B cell (primary cell): ENCODE data around the gene ECE2. TPM values are rescaled to one million over a fixed set of nuclear protein-coding genes. Genes with fewer than 3 reads are reported as not detected.

ENCODE experiments used
- ATAC-seq: fragments of 200-7000 bp; cut with Tn5 transposase; one replicate; pipeline ENCODE4 v1.10.0; 2021; ENCODE audit warnings: low read depth, mild to moderate bottlenecking, moderate number of reproducible peaks, moderate library complexity
- CTCF ChIA-PET: fragments of 350-600 bp; sonication (Branson Sonifier 250); formaldehyde crosslinking; loops from one replicate; lab custom pipeline; 2021; ENCODE audit warnings: antibody characterized with exemption, inconsistent platforms; lab: Charles Lee
- POLR2A ChIA-PET: fragments of 350-600 bp; sonication (Branson Sonifier 250); formaldehyde crosslinking; loops from one replicate; lab custom pipeline; 2021; ENCODE audit warnings: antibody characterized with exemption; lab: Charles Lee
- DNase-seq: peaks from one replicate; pipeline ENCODE4 v3.0.0; 2013
- H2AFZ ChIP-seq: 2 replicates; pipeline ENCODE4 v1.6.1; 2012; ENCODE audit warnings: mild to moderate bottlenecking, low read depth, low read length; ENCODE audit not compliant: insufficient read depth, poor library complexity, severe bottlenecking
- H3K27ac ChIP-seq, 2 donors: 1 replicate in 1 of 2; 2 replicates in 1 of 2; pipeline ENCODE4 v1.5.1; 2012 to 2013; ENCODE audit warnings: low read length in 2 of 2, mild to moderate bottlenecking in 2 of 2, moderate library complexity in 1 of 2
- H3K27me3 ChIP-seq, 4 experiments: fragments of 200-600 bp in 1 of 4; sonication (generic) in 1 of 4; replicated peaks in 1 of 4; 1 replicate in 2 of 4; 2 replicates in 2 of 4; pipeline versions ENCODE4 v1.6.1 to v1.7.0; 2013 to 2016; ENCODE audit warnings: low read length in 3 of 4, mild to moderate bottlenecking in 2 of 4, mixed read lengths in 1 of 4, moderate library complexity in 1 of 4; ENCODE audit not compliant: insufficient read depth in 4 of 4, control insufficient read depth in 3 of 4; ENCODE audit errors: control extremely low read depth in 1 of 4
- H3K36me3 ChIP-seq, 2 experiments: replicated peaks in 1 of 2; 1 replicate in 1 of 2; 2 replicates in 1 of 2; pipeline versions ENCODE4 v1.6.1 to v1.7.1; 2013; ENCODE audit warnings: low read length in 1 of 2; ENCODE audit not compliant: insufficient read depth in 2 of 2, control insufficient read depth in 1 of 2; ENCODE audit errors: control extremely low read depth in 1 of 2, extremely low read depth in 1 of 2
- H3K4me1 ChIP-seq, 2 donors: fragments of 200-600 bp in 1 of 2; sonication (generic) in 1 of 2; 1 replicate in 1 of 2; 2 replicates in 1 of 2; pipeline versions ENCODE4 v1.5.1 to v1.6.1; 2013 to 2017; ENCODE audit warnings: low read length in 2 of 2; ENCODE audit not compliant: control insufficient read depth in 2 of 2, insufficient read depth in 2 of 2
- H3K4me2 ChIP-seq: replicated peaks from 2 replicates; pipeline ENCODE3; 2012; ENCODE audit warnings: mild to moderate bottlenecking, low read depth, low read length; ENCODE audit not compliant: poor library complexity, severe bottlenecking
- H3K4me3 ChIP-seq, 5 experiments: fragments of 200-600 bp in 1 of 5; sonication (generic) in 1 of 5; 1 replicate in 3 of 5; 2 replicates in 2 of 5; pipeline versions ENCODE4 v1.5.1 to v1.7.0; 2011 to 2016; ENCODE audit warnings: low read length in 4 of 5, mild to moderate bottlenecking in 4 of 5, low read depth in 2 of 5, control low read depth in 1 of 5, moderate library complexity in 1 of 5; ENCODE audit not compliant: insufficient read depth in 1 of 5; ENCODE audit errors: control extremely low read depth in 1 of 5, extremely low read depth in 1 of 5
- H3K79me2 ChIP-seq: fragments of 200-600 bp; sonication (generic); one replicate; pipeline ENCODE4 v1.6.0; 2016; ENCODE audit warnings: low read length; ENCODE audit not compliant: control insufficient read depth, insufficient read depth
- H3K9ac ChIP-seq: fragments of 200-600 bp; sonication (generic); 2 replicates; pipeline ENCODE4 v1.6.1; 2017; ENCODE audit warnings: mild to moderate bottlenecking, low read length, moderate library complexity
- H3K9me3 ChIP-seq, 3 donors: one replicate each; pipeline versions ENCODE4 v1.6.1 to v1.7.1; 2013; ENCODE audit warnings: low read length in 2 of 3; ENCODE audit not compliant: control insufficient read depth in 2 of 3, insufficient read depth in 1 of 3; ENCODE audit errors: control extremely low read depth in 1 of 3
- H4K20me1 ChIP-seq: 2 replicates; pipeline ENCODE4 v1.6.0; 2012; ENCODE audit warnings: mild to moderate bottlenecking, low read length; ENCODE audit not compliant: insufficient read depth, control insufficient read depth, poor library complexity, severe bottlenecking
- H3K27ac Mint-ChIP-seq: one replicate; pipeline ENCODE4 v1.8.0; 2021; ENCODE audit warnings: mixed read lengths
- H3K27me3 Mint-ChIP-seq: one replicate; pipeline ENCODE4 v1.8.0; 2021; ENCODE audit warnings: mixed read lengths
- H3K4me1 Mint-ChIP-seq: one replicate; pipeline ENCODE4 v1.8.0; 2021; ENCODE audit warnings: mixed read lengths
- H3K4me3 Mint-ChIP-seq: one replicate; pipeline ENCODE4 v1.8.0; 2021; ENCODE audit warnings: mixed read lengths
- H3K9me3 Mint-ChIP-seq: one replicate; pipeline ENCODE4 v1.8.0; 2022; ENCODE audit warnings: mixed read lengths; ENCODE audit not compliant: insufficient read depth
- EZH2 ChIP-seq: IDR thresholded peaks from 2 replicates; pipeline ENCODE4 v1.6.1; 2012; ENCODE audit warnings: borderline replicate concordance, low read depth, mild to moderate bottlenecking, moderate library complexity, low read length; ENCODE audit not compliant: insufficient read depth, poor library complexity, severe bottlenecking
- WGBS: methylation state at CpG from one replicate; pipeline ENCODE4 v1.1.5; 2013; ENCODE audit warnings: missing lambda C conversion rate; ENCODE audit not compliant: insufficient coverage; 5-methylcytosine and 5-hydroxymethylcytosine counted together
- intact Hi-C: fragments of 100-400 bp; cut with micrococcal nuclease; formaldehyde crosslinking; loops from one replicate; pipeline ENCODE4 v1.10.0; 2022
- polyA plus RNA-seq: library from polyadenylated mRNA; depleted of rRNA; stranded (reverse); fragments of >200 nt; gene quantifications from 2 replicates; pipeline ENCODE4 v1.2.3, GENCODE V29; 2012
- total RNA-seq, 2 donors: library from RNA; stranded (reverse); fragments of 120-200 nt in 1 of 2; gene quantifications; 1 replicate in 1 of 2; 2 replicates in 1 of 2; pipeline versions ENCODE4 v1.2.3 to v1.2.4, GENCODE V29; 2013 to 2022
- TF ChIP-seq, protein P1 (sequence below): fragments of 200-600 bp; IDR thresholded peaks from one replicate; pipeline ENCODE4 v1.8.0; 2022; ENCODE audit warnings: antibody characterized with exemption, mild to moderate bottlenecking

The ECE2 gene
- total and polyA plus RNA-seq, 2 donors (not counting 1 experiment from before 2014, with no cell fraction given) = not detected

DNA sequence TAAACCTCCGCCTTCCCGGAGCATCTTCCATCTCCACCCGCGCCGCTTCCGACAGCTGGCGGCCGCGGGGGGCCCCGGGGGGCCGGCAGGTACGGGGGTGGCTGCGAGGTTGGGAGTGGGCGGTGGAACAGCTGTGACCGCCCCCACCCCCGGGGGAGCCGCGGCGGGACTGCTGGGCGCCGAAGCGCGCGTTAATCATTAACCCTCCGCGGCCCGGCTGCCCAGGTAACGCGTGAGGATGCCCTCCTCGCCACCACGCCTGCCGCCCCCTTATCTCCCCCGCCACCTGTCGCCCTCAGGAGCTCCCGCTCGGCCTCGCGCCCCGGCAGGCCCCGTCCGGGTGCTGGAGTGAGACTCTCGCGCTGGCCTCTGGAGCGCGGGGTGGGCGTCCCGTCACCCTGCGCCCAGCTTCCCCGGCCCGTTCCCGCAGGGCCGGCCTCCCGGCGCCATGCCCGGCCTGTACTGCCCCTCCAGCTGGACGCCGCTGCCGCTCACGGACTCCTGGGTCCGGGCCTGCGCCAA lies 45.7 kb upstream of the ECE2 start:
- ChIA-PET POLR2A (interaction anchor here (1.4 kb wide), 1 partner anchor 20 kb away, joined by 3 read pairs; the partner anchor contains the start of gene EEF1AKMT4), CTCF (interaction anchor here (1.0 to 1.6 kb wide), 3 partner anchors 10 to 334 kb away, joined by 3 to 6 read pairs (median 4); no protein-coding TSS in a partner anchor)
- H3K4me3 Mint-ChIP-seq = peak overlapping the region; percentile 85
- Histone ChIP-seq H3K9me3 (peaks cover 0 to 3% (median 0%) of the 10 kb centered on the region in 3 donors), H2AFZ (peak overlapping the region; percentile 82), H3K4me3 (peak overlapping the region in 4 of 5 experiments; percentile 48 to 74 (median 60)), H4K20me1 (no peaks in the 10 kb centered on the region), H3K4me2 (peak overlapping the region; percentile 100), H3K9ac (peak overlapping the region; percentile 72), H3K36me3 (no peaks in the 10 kb centered on the region), H3K27ac (no peak overlapping the region), H3K4me1 (peaks cover 15 to 25% of the 10 kb centered on the region in 2 donors), H3K27me3 (peaks cover 0 to 73% (median 39%) of the 10 kb centered on the region in 4 experiments), H3K79me2 (no peaks in the 10 kb centered on the region)
- DNase-seq (peak; percentile 37), ATAC-seq (no peak)
- intact Hi-C loops = no loop called here
- WGBS = 1% methylated on average over 57 of the region's 61 CpGs
- peaks cover 20% of the 10 kb centered on the region for H3K4me1 Mint-ChIP-seq
- no peaks in the 10 kb centered on the region for H3K9me3 Mint-ChIP-seq
- H3K27ac Mint-ChIP-seq = no peak overlapping the region
- peak; percentile 31 for TF ChIP-seq EZH2
- TF ChIP-seq, protein P1, sequence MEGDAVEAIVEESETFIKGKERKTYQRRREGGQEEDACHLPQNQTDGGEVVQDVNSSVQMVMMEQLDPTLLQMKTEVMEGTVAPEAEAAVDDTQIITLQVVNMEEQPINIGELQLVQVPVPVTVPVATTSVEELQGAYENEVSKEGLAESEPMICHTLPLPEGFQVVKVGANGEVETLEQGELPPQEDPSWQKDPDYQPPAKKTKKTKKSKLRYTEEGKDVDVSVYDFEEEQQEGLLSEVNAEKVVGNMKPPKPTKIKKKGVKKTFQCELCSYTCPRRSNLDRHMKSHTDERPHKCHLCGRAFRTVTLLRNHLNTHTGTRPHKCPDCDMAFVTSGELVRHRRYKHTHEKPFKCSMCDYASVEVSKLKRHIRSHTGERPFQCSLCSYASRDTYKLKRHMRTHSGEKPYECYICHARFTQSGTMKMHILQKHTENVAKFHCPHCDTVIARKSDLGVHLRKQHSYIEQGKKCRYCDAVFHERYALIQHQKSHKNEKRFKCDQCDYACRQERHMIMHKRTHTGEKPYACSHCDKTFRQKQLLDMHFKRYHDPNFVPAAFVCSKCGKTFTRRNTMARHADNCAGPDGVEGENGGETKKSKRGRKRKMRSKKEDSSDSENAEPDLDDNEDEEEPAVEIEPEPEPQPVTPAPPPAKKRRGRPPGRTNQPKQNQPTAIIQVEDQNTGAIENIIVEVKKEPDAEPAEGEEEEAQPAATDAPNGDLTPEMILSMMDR = no peak
- H3K27me3 Mint-ChIP-seq = peaks cover 42% of the 10 kb centered on the region
